H9 (cell line): ENCODE measurements around the gene NRG3. TPM values are rescaled to one million over a fixed set of nuclear protein-coding genes. Genes with fewer than 3 reads are reported as not detected.

Experiments
- DNase-seq: peaks from one replicate; pipeline ENCODE4 v3.0.0-alpha.2; 2017
- H2AFZ ChIP-seq: one replicate; pipeline ENCODE4 v1.6.1; 2013; ENCODE audit warnings: mild to moderate bottlenecking, low read length, control low read depth, moderate library complexity
- H2AK5ac ChIP-seq: 2 replicates; pipeline ENCODE4 v1.6.1; 2013; ENCODE audit warnings: low read length, control low read depth, mixed read lengths; ENCODE audit not compliant: insufficient read length
- H2BK120ac ChIP-seq: one replicate; pipeline ENCODE4 v1.6.1; 2013; ENCODE audit warnings: low read depth, mild to moderate bottlenecking, low read length, control low read depth, inconsistent platforms; ENCODE audit not compliant: poor library complexity, severe bottlenecking
- H2BK12ac ChIP-seq: 2 replicates; pipeline ENCODE4 v1.6.1; 2013; ENCODE audit warnings: low read length, control low read depth, mixed read lengths, low read depth; ENCODE audit not compliant: insufficient read length
- H2BK15ac ChIP-seq: 2 replicates; pipeline ENCODE4 v1.6.1; 2013; ENCODE audit warnings: low read depth, low read length, control low read depth
- H2BK20ac ChIP-seq: one replicate; pipeline ENCODE4 v1.6.1; 2013; ENCODE audit warnings: low read depth, mild to moderate bottlenecking, low read length, control low read depth, inconsistent platforms; ENCODE audit not compliant: poor library complexity, severe bottlenecking
- H2BK5ac ChIP-seq: 2 replicates; pipeline ENCODE4 v1.6.1; 2013; ENCODE audit warnings: low read length, control low read depth, mixed read lengths; ENCODE audit not compliant: insufficient read length
- H3K14ac ChIP-seq: 2 replicates; pipeline ENCODE4 v1.6.1; 2013; ENCODE audit warnings: low read length, control low read depth; ENCODE audit not compliant: insufficient read depth
- H3K18ac ChIP-seq: 2 replicates; pipeline ENCODE4 v1.6.1; 2013; ENCODE audit warnings: low read depth, mild to moderate bottlenecking, mixed read lengths, low read length, control low read depth; ENCODE audit not compliant: insufficient read length
- H3K23ac ChIP-seq: 2 replicates; pipeline ENCODE4 v1.6.1; 2013; ENCODE audit warnings: low read length, control low read depth, mixed read lengths, low read depth; ENCODE audit not compliant: insufficient read length
- H3K23me2 ChIP-seq: 2 replicates; pipeline ENCODE4 v1.6.1; 2013; ENCODE audit warnings: low read depth, mild to moderate bottlenecking, mixed read lengths, low read length, control low read depth; ENCODE audit not compliant: insufficient read length, poor library complexity, severe bottlenecking
- H3K27ac ChIP-seq: 2 replicates; pipeline ENCODE4 v1.5.1; 2013; ENCODE audit warnings: low read length, control low read depth, mixed read lengths, low read depth; ENCODE audit not compliant: insufficient read length
- H3K27me3 ChIP-seq: 2 replicates; pipeline ENCODE4 v1.6.1; 2013; ENCODE audit warnings: low read length, control low read depth, inconsistent platforms; ENCODE audit not compliant: insufficient read depth
- H3K4ac ChIP-seq: 2 replicates; pipeline ENCODE4 v1.6.1; 2013; ENCODE audit warnings: low read depth, mild to moderate bottlenecking, control low read depth, inconsistent platforms, low read length, moderate library complexity
- H3K4me1 ChIP-seq: 2 replicates; pipeline ENCODE4 v1.6.1; 2013; ENCODE audit warnings: low read length, control low read depth, inconsistent platforms; ENCODE audit not compliant: insufficient read depth
- H3K4me2 ChIP-seq: 2 replicates; pipeline ENCODE4 v1.6.1; 2013; ENCODE audit warnings: low read length, control low read depth, mixed read lengths; ENCODE audit not compliant: insufficient read length, insufficient read depth
- H3K56ac ChIP-seq: 2 replicates; pipeline ENCODE4 v1.6.1; 2013; ENCODE audit warnings: low read depth, mild to moderate bottlenecking, mixed read lengths, low read length, control low read depth; ENCODE audit not compliant: insufficient read length
- H3K79me1 ChIP-seq: 2 replicates; pipeline ENCODE4 v1.6.1; 2013; ENCODE audit warnings: low read depth, mild to moderate bottlenecking, moderate library complexity, low read length, control low read depth, inconsistent platforms; ENCODE audit not compliant: insufficient read depth, poor library complexity, severe bottlenecking
- H3K79me2 ChIP-seq: 2 replicates; pipeline ENCODE4 v1.6.1; 2013; ENCODE audit warnings: low read length, control low read depth, inconsistent platforms; ENCODE audit not compliant: insufficient read depth
- H3K9ac ChIP-seq: 2 replicates; pipeline ENCODE4 v1.6.1; 2013; ENCODE audit warnings: low read length, control low read depth, mixed read lengths; ENCODE audit not compliant: insufficient read length; ENCODE audit errors: extremely low read depth
- H3K9me3 ChIP-seq: one replicate; pipeline ENCODE4 v1.6.1; 2013; ENCODE audit warnings: low read depth, low read length, inconsistent platforms; ENCODE audit not compliant: control insufficient read depth
- H3T11ph ChIP-seq: one replicate; pipeline ENCODE4 v1.6.1; 2013; ENCODE audit warnings: mild to moderate bottlenecking, low read length, control low read depth, inconsistent platforms
- H4K20me1 ChIP-seq: one replicate; pipeline ENCODE4 v1.6.1; 2013; ENCODE audit not compliant: control insufficient read depth, insufficient read length, insufficient read depth
- H4K5ac ChIP-seq: 2 replicates; pipeline ENCODE4 v1.6.1; 2013; ENCODE audit warnings: low read depth, mild to moderate bottlenecking, mixed read lengths, low read length, control low read depth; ENCODE audit not compliant: insufficient read length
- H4K8ac ChIP-seq: replicated peaks from 2 replicates; pipeline ENCODE4 v1.6.1; 2013; ENCODE audit warnings: low read length, control low read depth, mixed read lengths, low read depth; ENCODE audit not compliant: insufficient read length
- H4K91ac ChIP-seq: 2 replicates; pipeline ENCODE4 v1.6.1; 2013; ENCODE audit warnings: low read depth, mild to moderate bottlenecking, moderate library complexity, mixed read lengths, low read length, control low read depth; ENCODE audit not compliant: insufficient read length
- H3K27ac Mint-ChIP-seq, 3 experiments: 2 replicates in 2 of 3; 3 replicates in 1 of 3; pipeline ENCODE4 v1.8.0; 2020 to 2021; ENCODE audit warnings: mixed read lengths in 3 of 3, mild to moderate bottlenecking in 1 of 3, moderate library complexity in 1 of 3
- H3K27me3 Mint-ChIP-seq: 2 replicates; pipeline ENCODE4 v1.8.0; 2021; ENCODE audit warnings: low read depth, mild to moderate bottlenecking, moderate library complexity, mixed read lengths
- H3K36me3 Mint-ChIP-seq, 3 experiments: 2 replicates in 2 of 3; 3 replicates in 1 of 3; pipeline ENCODE4 v1.8.0; 2020 to 2021; ENCODE audit warnings: low read depth in 3 of 3, mixed read lengths in 3 of 3; ENCODE audit not compliant: insufficient read depth in 1 of 3
- H3K4me1 Mint-ChIP-seq, 2 experiments: 2 replicates each; pipeline ENCODE4 v1.8.0; 2020; ENCODE audit warnings: mixed read lengths in 2 of 2
- H3K4me3 Mint-ChIP-seq, 2 experiments: 2 replicates in 1 of 2; 3 replicates in 1 of 2; pipeline ENCODE4 v1.8.0; 2020 to 2021; ENCODE audit warnings: mild to moderate bottlenecking in 2 of 2, mixed read lengths in 2 of 2, moderate library complexity in 1 of 2
- H3K9me3 Mint-ChIP-seq, 2 experiments: 2 replicates in 1 of 2; 3 replicates in 1 of 2; pipeline ENCODE4 v1.8.0; 2020; ENCODE audit warnings: mild to moderate bottlenecking in 2 of 2, mixed read lengths in 2 of 2, moderate library complexity in 1 of 2
- WGBS: extraction: QIAGEN DNeasy Blood & Tissue Kit; methylation state at CpG from one replicate; pipeline ENCODE4 v1.1.7; 2013; ENCODE audit warnings: missing lambda C conversion rate, low lambda C conversion rate, mixed read lengths; ENCODE audit not compliant: insufficient read length; ENCODE audit errors: extremely low coverage; 5-methylcytosine and 5-hydroxymethylcytosine counted together
- total RNA-seq: library from RNA; stranded (reverse); gene quantifications from 2 replicates; pipeline ENCODE4 v1.2.1, GENCODE V29; 2021
- TF ChIP-seq, protein P1 (sequence below): fragments of 200-600 bp; sonication (generic); conservative IDR thresholded peaks from 3 replicates; pipeline ENCODE4 v1.8.0; 2021; ENCODE audit warnings: antibody characterized with exemption, mild to moderate bottlenecking

Gene NRG3
- total RNA-seq, 1 experiment from 2014 or later, result 1.6 TPM

DNA sequence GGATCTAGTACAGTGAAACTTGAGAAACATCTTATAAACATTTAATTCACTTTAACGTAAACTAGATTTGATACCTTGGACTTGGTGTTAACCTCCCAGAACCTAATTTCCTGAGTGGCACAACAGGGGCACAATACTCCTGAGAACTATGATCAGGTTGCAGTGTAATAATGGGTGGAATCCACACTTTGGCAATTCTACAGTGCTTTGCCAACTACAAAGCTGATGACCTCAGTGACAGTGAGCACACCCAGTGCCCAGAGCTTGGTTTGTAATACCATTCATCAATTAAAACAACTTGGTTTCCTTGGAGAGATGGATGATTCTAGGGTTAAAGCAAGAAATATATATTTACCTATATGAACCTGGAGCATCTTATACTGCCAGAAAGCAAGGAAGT lies 379.2 kb downstream of the NRG3 start:
- Histone ChIP-seq H3K23me2 (no peaks in the 10 kb centered on the region), H3K9me3 (no peaks in the 10 kb centered on the region), H3K23ac (no peak overlapping the region), H3K9ac (no peak overlapping the region), H3K27ac (no peak overlapping the region), H2BK120ac (no peak overlapping the region), H3K18ac (no peak overlapping the region), H2AK5ac (no peak overlapping the region), H4K20me1 (no peaks in the 10 kb centered on the region), H3K4ac (no peak overlapping the region), H2BK5ac (no peak overlapping the region), H2BK15ac (no peak overlapping the region), H4K91ac (no peak overlapping the region), H2BK12ac (no peak overlapping the region), H4K5ac (no peak overlapping the region), H3K79me2 (no peaks in the 10 kb centered on the region), H2AFZ (no peak overlapping the region), H3K27me3 (no peaks in the 10 kb centered on the region), H2BK20ac (no peak overlapping the region), H3K56ac (no peak overlapping the region), H3K79me1 (no peaks in the 10 kb centered on the region), H3K4me1 (peaks cover 3% of the 10 kb centered on the region; the same call in 1 of the 2 replicates), H3T11ph (no peak overlapping the region), H3K14ac (no peak overlapping the region), H4K8ac (no peak overlapping the region), H3K4me2 (no peak overlapping the region)
- no peak for DNase-seq
- Mint-ChIP-seq H3K27ac (no peak overlapping the region), H3K9me3 (no peaks in the 10 kb centered on the region), H3K36me3 (no peaks in the 10 kb centered on the region), H3K4me1 (peaks cover 9 to 10% of the 10 kb centered on the region in 2 experiments; a peak in 3 of 4 replicates), H3K4me3 (no peak overlapping the region), H3K27me3 (no peaks in the 10 kb centered on the region; the same call in 1 of the 2 replicates)
- WGBS, result no CpG with 5 or more reads among the region's 1 CpG
- TF ChIP-seq, protein P1, sequence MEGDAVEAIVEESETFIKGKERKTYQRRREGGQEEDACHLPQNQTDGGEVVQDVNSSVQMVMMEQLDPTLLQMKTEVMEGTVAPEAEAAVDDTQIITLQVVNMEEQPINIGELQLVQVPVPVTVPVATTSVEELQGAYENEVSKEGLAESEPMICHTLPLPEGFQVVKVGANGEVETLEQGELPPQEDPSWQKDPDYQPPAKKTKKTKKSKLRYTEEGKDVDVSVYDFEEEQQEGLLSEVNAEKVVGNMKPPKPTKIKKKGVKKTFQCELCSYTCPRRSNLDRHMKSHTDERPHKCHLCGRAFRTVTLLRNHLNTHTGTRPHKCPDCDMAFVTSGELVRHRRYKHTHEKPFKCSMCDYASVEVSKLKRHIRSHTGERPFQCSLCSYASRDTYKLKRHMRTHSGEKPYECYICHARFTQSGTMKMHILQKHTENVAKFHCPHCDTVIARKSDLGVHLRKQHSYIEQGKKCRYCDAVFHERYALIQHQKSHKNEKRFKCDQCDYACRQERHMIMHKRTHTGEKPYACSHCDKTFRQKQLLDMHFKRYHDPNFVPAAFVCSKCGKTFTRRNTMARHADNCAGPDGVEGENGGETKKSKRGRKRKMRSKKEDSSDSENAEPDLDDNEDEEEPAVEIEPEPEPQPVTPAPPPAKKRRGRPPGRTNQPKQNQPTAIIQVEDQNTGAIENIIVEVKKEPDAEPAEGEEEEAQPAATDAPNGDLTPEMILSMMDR, result no peak
